Placental pericyte (primary cell): ENCODE measurements around the gene GXYLT2. TPM values are rescaled to one million over a fixed set of nuclear protein-coding genes. Genes with fewer than 3 reads are reported as not detected.

Experiments used
- small RNA-seq: library from RNA; depleted of rRNA; stranded (forward); fragments of <200 nt; gene quantifications from one replicate; pipeline ENCODE3, GENCODE V24; 2012; ENCODE audit warnings: low replicate concordance
- total RNA-seq: library from RNA; depleted of rRNA; stranded (reverse); fragments of >200 nt; gene quantifications from 2 replicates; pipeline ENCODE4 v1.2.3, GENCODE V29; 2012

The GXYLT2 gene, protein sequence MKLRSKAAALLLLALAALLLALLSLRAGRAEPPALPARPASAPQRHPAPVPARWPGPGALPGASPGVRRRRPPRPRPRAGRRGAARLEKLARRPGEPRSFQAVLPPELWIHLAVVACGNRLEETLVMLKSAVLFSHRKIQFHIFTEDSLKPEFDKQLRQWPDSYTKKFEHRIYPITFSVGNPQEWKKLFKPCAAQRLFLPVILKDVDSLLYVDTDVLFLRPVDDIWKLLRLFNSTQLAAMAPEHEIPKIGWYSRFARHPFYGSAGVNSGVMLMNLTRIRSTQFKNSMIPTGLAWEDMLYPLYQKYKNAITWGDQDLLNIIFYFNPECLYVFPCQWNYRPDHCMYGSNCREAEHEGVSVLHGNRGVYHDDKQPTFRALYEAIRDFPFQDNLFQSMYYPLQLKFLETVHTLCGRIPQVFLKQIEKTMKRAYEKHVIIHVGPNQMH
- total RNA-seq, result 11.6 and 71.1 TPM in 2 replicates

GRCh38 chr3:72887705-72888545 is at the start of gene GXYLT2:
Gene GXYLT2 (plus strand): TSS chr3:72888046. CDS start chr3:72888234, 188 bp downstream.

GRCh38 chr3:72847751-72848702 is 39.8 kb upstream of the GXYLT2 start, which contains the start of gene SHQ1:
Gene SHQ1 (minus strand): TSS chr3:72848445. CDS start chr3:72848340, 105 bp downstream.

DNA sequence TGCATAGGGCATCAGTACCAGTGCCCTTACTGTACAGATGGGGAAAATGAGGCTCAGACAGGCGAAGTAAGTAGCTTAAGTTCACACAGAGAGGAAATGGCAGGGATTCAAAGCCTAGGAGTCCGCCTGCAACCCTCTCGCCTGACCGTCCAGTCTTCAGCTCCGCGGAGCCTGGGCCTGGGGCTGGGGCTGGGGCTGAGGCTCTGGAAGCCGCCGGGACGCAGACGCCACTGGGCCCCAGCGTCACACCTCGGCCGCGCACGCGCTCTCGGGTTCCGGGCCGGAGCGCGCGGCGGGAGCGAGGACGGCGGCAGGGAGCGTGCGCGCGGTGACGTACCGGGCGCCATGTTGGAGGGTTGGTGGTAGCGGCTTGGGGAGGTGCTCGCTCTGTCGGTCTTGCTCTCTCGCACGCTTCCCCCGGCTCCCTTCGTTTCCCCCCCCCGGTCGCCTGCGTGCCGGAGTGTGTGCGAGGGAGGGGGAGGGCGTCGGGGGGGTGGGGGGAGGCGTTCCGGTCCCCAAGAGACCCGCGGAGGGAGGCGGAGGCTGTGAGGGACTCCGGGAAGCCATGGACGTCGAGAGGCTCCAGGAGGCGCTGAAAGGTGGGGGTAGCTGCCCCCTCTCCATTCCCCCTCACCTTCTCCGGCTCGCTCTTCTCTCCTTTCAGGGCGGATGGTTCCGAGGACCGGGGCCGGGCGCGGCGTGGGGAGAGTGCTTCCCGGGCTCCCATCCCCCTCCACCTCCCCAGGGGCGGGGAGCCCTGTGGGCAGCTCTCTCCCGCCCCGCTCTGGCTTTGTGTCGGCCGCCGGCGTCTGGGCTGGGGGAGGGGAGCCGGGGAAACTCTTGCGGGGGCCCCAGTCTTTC is 108.9 kb downstream of the GXYLT2 start, which contains the start of gene PPP4R2:
TSS of gene PPP4R2 (plus strand) at position 339 of the 861 bp plus-strand sequence. CDS start at position 566, 227 bp downstream.

Small RNA genes lying within 50 kb of the gene (small RNA-seq; reads per million reads assigned to genes)
- not detected for gene RF00017

Other genes with a start within 250 kb of the GXYLT2 start
- 23.3 and 24.1 TPM in 2 replicates for gene SHQ1, start 39.6 kb upstream of the GXYLT2 start, total RNA-seq
- gene PPP4R2, start 108.8 kb downstream of the GXYLT2 start, total RNA-seq, result 68.6 and 79.4 TPM in 2 replicates
- gene EBLN2, start 173.6 kb downstream of the GXYLT2 start, total RNA-seq, result 6.2 and 7.9 TPM in 2 replicates